Iris pigment epithelial cell (primary cell): ENCODE results near the gene HPS4.
"Not testable (repeated sequence)": the region's sequence is repeated elsewhere in the genome, so short reads cannot be mapped to it uniquely, and the experiment has no call there.

Experiments
- DNase-seq: peaks from one replicate; pipeline ENCODE4 v3.0.0-alpha.2; 2011; ENCODE audit warnings: low read depth

Gene HPS4

GRCh38 chr22:26409719-26410335, 73.8 kb downstream of the HPS4 start:
- DNase-seq, result no peak

DNA sequence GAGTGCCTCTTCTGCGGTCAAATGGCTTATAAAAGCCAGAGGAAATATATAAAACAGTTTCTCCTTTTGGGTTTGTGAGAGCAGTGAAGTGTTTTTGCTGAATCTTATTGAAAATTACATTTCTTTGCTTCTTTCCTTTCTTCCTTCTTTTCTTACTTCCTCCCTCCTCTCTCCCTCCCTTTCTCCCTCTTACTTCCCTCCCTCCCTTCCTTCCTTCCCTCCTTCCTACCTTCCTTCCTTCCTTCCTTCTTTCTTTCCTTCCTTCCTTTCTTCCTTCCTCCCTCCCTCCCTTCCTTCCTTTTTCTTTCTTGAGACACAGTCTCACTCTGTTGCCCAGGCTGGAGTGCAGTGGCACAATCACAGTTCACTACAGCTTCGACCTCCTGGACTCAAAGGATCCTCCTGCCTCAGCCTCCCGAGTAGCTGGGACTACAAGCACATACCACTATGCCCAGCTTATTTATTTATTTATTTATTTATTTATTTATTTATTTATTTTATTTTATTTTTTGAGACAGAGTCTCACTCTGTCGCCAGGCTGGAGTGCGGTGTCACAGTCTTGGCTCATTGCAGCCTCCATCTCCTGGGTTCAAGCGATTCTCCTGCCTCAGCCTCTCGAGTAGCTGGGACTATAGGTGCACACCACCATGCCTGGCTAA, 74.9 kb downstream of the HPS4 start:
- DNase-seq, result not testable (repeated sequence)

GRCh38 chr22:26406118-26406517, 77.5 kb downstream of the HPS4 start:
- peak; percentile 7 for DNase-seq

GRCh38 chr22:26404851-26405421, 78.6 kb downstream of the HPS4 start:
- no peak for DNase-seq

DNA sequence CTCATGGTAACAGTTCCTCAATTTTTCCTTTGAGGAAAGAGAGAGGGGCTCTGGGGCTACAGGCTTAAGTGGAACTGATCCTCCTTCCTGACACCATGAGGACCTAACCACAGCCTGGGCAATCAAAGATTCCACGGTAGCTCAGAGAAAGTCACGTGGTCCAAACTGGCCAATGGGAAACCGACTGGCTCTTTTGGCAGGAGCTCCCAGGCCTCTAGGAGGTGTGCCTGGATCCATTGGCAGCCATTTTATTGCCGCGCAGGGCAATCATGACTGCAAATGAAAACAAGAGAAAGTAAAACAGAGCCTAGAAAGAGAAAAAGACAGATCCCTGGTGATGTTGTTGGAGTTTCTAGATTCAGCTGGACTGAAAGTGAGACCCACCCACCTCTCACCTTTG, 81.9 kb downstream of the HPS4 start:
- no peak for DNase-seq
